Breast epithelium (tissue), 3 donors: ENCODE data around the gene CAMTA1.

Experiments used
- CTCF ChIP-seq, 3 donors: fragments of 450-650 bp; IDR thresholded peaks; one replicate each; pipeline ENCODE4 v1.5.1; 2016 to 2017; ENCODE audit warnings: antibody characterized with exemption in 3 of 3, mild to moderate bottlenecking in 3 of 3, moderate library complexity in 3 of 3
- POLR2A ChIP-seq: fragments of 450-650 bp; IDR thresholded peaks from one replicate; pipeline ENCODE4 v1.6.1; 2016; ENCODE audit warnings: antibody characterized with exemption, mild to moderate bottlenecking, moderate library complexity
- POLR2AphosphoS5 ChIP-seq, 3 donors: sonication (generic); formaldehyde crosslinking; IDR thresholded peaks; one replicate each; pipeline ENCODE4 v1.6.1; 2017; ENCODE audit warnings: antibody characterized with exemption in 3 of 3

- no peak for TF ChIP-seq CTCF (IDR thresholded peaks at IDR 0.05)
- TF ChIP-seq POLR2A = no peak
- TF ChIP-seq POLR2AphosphoS5 (IDR thresholded peaks at IDR 0.05) = no peak
Measured at GRCh38 chr1:6800745-6801144, 15.5 kb downstream of the CAMTA1 start.
